Osteoblast (primary cell): ENCODE measurements around the gene INSIG1. TPM values are rescaled to one million over a fixed set of nuclear protein-coding genes. Genes with fewer than 3 reads are reported as not detected.
A peak's percentile ranks its signal among the peaks of the same experiment; 100 is the strongest.

Experiments used
- DNase-seq: peaks from one replicate; pipeline ENCODE4 v3.0.0; 2011; ENCODE audit warnings: low spot score, mixed read lengths; ENCODE audit not compliant: insufficient read length; ENCODE audit errors: missing footprints
- H2AFZ ChIP-seq: 2 replicates; pipeline ENCODE4 v1.6.0; 2011; ENCODE audit warnings: mild to moderate bottlenecking, low read length
- H3K27ac ChIP-seq: 2 replicates; pipeline ENCODE4 v1.5.1; 2011; ENCODE audit warnings: mild to moderate bottlenecking, low read depth, low read length, moderate library complexity
- H3K27me3 ChIP-seq: 2 replicates; pipeline ENCODE4 v1.6.0; 2012; ENCODE audit warnings: mild to moderate bottlenecking, control low read depth, inconsistent platforms, low read length, moderate library complexity; ENCODE audit not compliant: insufficient read depth
- H3K36me3 ChIP-seq: 2 replicates; pipeline ENCODE4 v1.5.1; 2011; ENCODE audit warnings: mild to moderate bottlenecking, low read length, control low read depth, moderate library complexity; ENCODE audit not compliant: insufficient read depth
- H3K4me1 ChIP-seq: 2 replicates; pipeline ENCODE4 v1.5.1; 2011; ENCODE audit warnings: mild to moderate bottlenecking, low read length, control low read depth, moderate library complexity; ENCODE audit not compliant: insufficient read depth
- H3K4me2 ChIP-seq: 2 replicates; pipeline ENCODE4 v1.6.0; 2011; ENCODE audit warnings: mild to moderate bottlenecking, low read length; ENCODE audit not compliant: insufficient read depth
- H3K4me3 ChIP-seq: fragments of 200-600 bp; sonication (generic); 3 replicates; pipeline ENCODE4 v1.5.1; 2012; ENCODE audit warnings: mild to moderate bottlenecking, low read length, inconsistent platforms; ENCODE audit not compliant: insufficient read depth
- H3K79me2 ChIP-seq: 2 replicates; pipeline ENCODE4 v1.6.0; 2012; ENCODE audit warnings: mild to moderate bottlenecking, low read length, control low read depth, inconsistent platforms; ENCODE audit not compliant: insufficient read depth
- H3K9me3 ChIP-seq: 2 replicates; pipeline ENCODE4 v1.5.1; 2011; ENCODE audit warnings: low read depth, low read length, control low read depth
- H4K20me1 ChIP-seq: 2 replicates; pipeline ENCODE4 v1.6.0; 2012; ENCODE audit warnings: mild to moderate bottlenecking, low read length, control low read depth; ENCODE audit not compliant: insufficient read depth
- CTCF ChIP-seq: IDR thresholded peaks from 2 replicates; pipeline ENCODE4 v1.5.1; 2011; ENCODE audit warnings: mild to moderate bottlenecking, low read depth, low read length, moderate library complexity; ENCODE audit errors: extremely low read depth
- total RNA-seq: library from RNA; depleted of rRNA; stranded (reverse); fragments of >200 nt; gene quantifications from 2 replicates; pipeline ENCODE4 v1.2.3, GENCODE V29; 2012

Gene INSIG1
- total RNA-seq, 1 donor: 835 TPM

GRCh38 chr7:155324012-155324917 is 26.6 kb downstream of the INSIG1 start:
- Histone ChIP-seq H3K27ac (no peak overlapping the region), H3K9me3 (no peaks in the 10 kb centered on the region), H3K36me3 (no peaks in the 10 kb centered on the region), H3K4me3 (no peak overlapping the region), H3K4me2 (no peak overlapping the region), H2AFZ (no peak overlapping the region), H3K27me3 (no peaks in the 10 kb centered on the region), H3K4me1 (no peaks in the 10 kb centered on the region), H4K20me1 (no peaks in the 10 kb centered on the region), H3K79me2 (no peaks in the 10 kb centered on the region)
- peak; percentile 53 for DNase-seq
- no peak for TF ChIP-seq CTCF

DNA sequence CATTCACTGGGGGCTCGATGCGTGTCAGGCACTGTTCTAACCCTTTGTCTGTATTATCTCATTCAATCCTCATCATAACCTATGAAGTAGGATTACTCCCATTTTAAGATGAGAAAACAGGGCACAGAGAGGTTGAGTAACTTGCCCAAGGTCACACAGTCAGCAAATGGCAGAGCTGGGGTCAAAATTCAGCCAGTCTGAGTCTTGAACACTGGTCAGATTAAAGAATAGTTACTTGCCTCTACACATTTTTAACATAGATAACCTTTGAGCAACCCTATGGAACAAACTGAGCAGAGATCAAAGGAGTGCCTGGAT is 27.2 kb downstream of the INSIG1 start:
- DNase-seq: no peak
- no peak for TF ChIP-seq CTCF
- H3K4me1 ChIP-seq: no peaks in the 10 kb centered on the region
- no peak overlapping the region for H2AFZ ChIP-seq
- no peak overlapping the region for H3K4me2 ChIP-seq
- H3K27me3 ChIP-seq: no peaks in the 10 kb centered on the region
- H3K36me3 ChIP-seq: no peaks in the 10 kb centered on the region
- no peak overlapping the region for H3K27ac ChIP-seq
- H4K20me1 ChIP-seq: no peaks in the 10 kb centered on the region
- H3K4me3 ChIP-seq: no peak overlapping the region
- H3K9me3 ChIP-seq: no peaks in the 10 kb centered on the region
- H3K79me2 ChIP-seq: no peaks in the 10 kb centered on the region

GRCh38 chr7:155326385-155326784 is 28.7 kb downstream of the INSIG1 start:
- no peak overlapping the region for H3K4me2 ChIP-seq
- H3K79me2 ChIP-seq: no peaks in the 10 kb centered on the region
- TF ChIP-seq CTCF: no peak
- no peaks in the 10 kb centered on the region for H3K4me1 ChIP-seq
- H3K36me3 ChIP-seq: no peaks in the 10 kb centered on the region
- no peaks in the 10 kb centered on the region for H4K20me1 ChIP-seq
- H3K27ac ChIP-seq: no peak overlapping the region
- H3K4me3 ChIP-seq: no peak overlapping the region
- H2AFZ ChIP-seq: no peak overlapping the region
- H3K9me3 ChIP-seq: no peaks in the 10 kb centered on the region
- H3K27me3 ChIP-seq: peaks cover 1% of the 10 kb centered on the region
- DNase-seq: no peak

GRCh38 chr7:155327590-155328320 is 30.1 kb downstream of the INSIG1 start:
- H3K4me1 ChIP-seq: no peaks in the 10 kb centered on the region
- no peak overlapping the region for H3K4me3 ChIP-seq
- H3K9me3 ChIP-seq: no peaks in the 10 kb centered on the region
- H3K79me2 ChIP-seq: no peaks in the 10 kb centered on the region
- H4K20me1 ChIP-seq: no peaks in the 10 kb centered on the region
- no peak overlapping the region for H3K27ac ChIP-seq
- TF ChIP-seq CTCF: no peak
- H3K36me3 ChIP-seq: no peaks in the 10 kb centered on the region
- H2AFZ ChIP-seq: no peak overlapping the region
- peak; percentile 55 for DNase-seq
- peaks cover 6% of the 10 kb centered on the region for H3K27me3 ChIP-seq
- H3K4me2 ChIP-seq: no peak overlapping the region
